GM12891 (cell line): Measurements from ENCODE around the gene FANCC.

Experiments used
- POLR2A ChIP-seq: IDR thresholded peaks from 2 replicates; pipeline ENCODE4 v1.6.1; 2011; ENCODE audit warnings: low read depth, low read length, control low read depth
- POLR2AphosphoS5 ChIP-seq: IDR thresholded peaks from 2 replicates; pipeline ENCODE4 v1.6.1; 2011; ENCODE audit warnings: low read depth, low read length, control low read depth
- SPI1 ChIP-seq: IDR thresholded peaks from 2 replicates; pipeline ENCODE4 v1.6.1; 2011; ENCODE audit warnings: low read depth, low read length, control low read depth
- TAF1 ChIP-seq: IDR thresholded peaks from 2 replicates; pipeline ENCODE4 v1.6.1; 2011; ENCODE audit warnings: low read depth, low read length, control low read depth

DNA sequence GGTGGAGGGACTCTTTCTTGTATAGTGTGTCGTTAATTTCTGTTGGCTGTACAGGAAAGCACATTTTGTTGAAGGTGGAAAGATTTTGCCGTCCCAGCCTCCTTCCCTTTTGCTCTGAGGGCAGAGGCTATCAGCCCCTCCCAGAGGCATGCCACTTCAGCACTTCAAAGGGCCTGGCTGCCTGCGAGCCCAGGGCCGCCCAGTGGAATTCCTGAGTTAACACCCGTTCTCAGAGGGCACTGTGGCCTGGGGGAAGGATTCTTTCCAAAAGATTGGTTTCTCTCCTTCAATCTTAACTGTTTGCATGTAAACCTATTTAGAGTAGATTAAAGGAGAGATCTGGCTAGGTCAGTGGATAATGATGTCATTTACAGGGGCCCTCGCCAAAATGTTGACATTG is 238.6 kb downstream of the FANCC start:
- TF ChIP-seq TAF1 (no peak), POLR2A (no peak), POLR2AphosphoS5 (no peak), SPI1 (no peak)
